ENCODE measurements around the gene PPP1R26.

PPP1R26 gene

GRCh38 chr9:135468854-135469521 lies 10.6 kb upstream of the PPP1R26 start:
- DNase-seq, result no peak

DNA sequence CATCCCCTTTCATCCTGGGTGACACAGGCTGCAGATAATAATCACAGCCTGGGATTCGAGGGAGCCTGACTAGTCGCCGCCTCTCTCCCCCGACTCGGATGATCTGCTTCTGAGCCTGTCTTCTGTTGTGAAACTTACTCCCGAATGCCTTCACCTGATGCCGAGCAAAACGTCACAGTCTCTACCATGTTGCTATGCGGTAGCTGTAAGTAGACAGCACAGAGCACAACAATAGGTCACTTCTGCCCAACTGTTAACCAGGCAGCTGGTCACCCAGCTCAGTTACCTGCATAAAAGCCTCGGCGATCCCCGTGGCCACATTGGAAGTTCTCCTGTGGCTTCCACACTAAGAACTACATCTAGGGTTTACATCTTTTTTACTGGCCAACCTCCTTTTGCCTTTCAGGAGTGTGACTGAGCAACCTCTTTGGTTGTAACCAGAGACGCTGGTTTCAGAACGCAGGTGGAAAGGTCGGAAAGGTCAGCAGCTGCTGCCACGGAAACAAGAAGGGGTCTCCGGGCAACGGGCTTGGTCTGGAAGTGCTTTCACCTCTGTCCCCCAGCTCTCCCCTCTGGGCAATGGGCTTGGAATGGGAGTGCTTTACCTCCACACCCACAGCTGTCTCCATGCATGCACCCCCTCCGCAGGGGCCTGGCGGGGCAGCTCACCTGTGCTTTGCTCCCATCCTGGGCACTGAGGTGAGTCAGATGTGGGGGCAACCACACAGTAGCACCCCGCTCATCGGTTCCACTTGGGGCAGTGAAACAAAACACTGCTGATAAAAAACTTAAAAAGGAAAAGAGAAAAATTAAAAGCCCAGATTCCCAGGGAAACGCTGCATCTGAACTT lies 7.6 kb upstream of the PPP1R26 start:
- no peak for DNase-seq

GRCh38 chr9:135473972-135474543 lies 5.5 kb upstream of the PPP1R26 start:
- no peak for DNase-seq

GRCh38 chr9:135474915-135475314 lies 4.7 kb upstream of the PPP1R26 start:
- no peak for DNase-seq

- DNase-seq, result no peak
Observed at GRCh38 chr9:135476561-135477355, 2.8 kb upstream of the PPP1R26 start.

DNA sequence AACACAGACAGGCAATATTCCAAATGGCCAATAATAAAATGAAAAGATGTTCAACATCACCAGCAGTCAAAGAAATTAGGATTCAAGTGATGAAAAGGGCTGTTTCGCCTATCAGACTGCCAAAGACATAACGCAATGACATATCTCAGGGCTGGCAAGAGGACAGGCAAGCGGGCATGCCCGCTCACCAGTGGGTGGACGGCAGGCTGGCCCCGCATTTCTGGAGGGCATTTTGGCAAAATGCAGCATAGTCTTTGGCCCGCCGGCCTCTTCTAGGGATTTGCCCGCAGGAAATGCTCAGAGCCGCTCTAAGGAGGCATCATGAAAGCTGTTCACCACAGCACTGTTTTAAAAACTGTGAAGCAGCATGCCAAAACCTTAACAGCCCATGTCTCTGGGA lies 1.4 kb upstream of the PPP1R26 start:
- DNase-seq, result no peak

DNA sequence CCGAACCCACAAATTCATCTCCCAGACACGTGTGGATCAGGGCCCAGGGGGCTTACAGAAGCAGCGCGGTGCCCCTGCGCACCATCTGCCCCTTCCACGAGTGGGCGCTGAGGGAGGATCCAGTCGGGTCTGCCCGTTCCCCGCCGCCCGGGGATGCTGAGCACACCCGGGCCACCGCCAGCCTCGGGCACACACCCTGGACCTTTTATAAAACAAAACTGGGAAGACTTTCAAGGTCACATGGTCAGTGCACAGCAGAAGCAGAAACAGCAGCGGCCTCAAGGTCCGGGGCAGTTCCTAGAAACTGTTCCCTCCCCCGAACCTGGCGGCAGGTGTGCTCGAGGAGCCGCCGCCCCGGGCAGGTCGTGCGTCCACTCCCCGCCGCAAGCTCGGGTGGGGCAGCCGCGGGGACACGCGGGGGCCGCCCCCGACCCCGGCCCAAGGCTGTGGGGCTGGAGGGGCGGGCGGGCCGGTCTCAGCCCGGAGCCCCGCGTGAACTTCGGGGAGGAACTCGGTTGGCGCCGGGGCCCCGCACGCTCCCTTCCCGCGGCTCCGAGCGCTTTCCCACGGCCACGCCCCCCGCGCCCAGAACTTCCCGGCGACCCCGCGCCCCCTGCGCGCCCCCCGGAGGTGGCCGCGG lies 633 bp upstream of the PPP1R26 start:
- DNase-seq, result no peak

DNA sequence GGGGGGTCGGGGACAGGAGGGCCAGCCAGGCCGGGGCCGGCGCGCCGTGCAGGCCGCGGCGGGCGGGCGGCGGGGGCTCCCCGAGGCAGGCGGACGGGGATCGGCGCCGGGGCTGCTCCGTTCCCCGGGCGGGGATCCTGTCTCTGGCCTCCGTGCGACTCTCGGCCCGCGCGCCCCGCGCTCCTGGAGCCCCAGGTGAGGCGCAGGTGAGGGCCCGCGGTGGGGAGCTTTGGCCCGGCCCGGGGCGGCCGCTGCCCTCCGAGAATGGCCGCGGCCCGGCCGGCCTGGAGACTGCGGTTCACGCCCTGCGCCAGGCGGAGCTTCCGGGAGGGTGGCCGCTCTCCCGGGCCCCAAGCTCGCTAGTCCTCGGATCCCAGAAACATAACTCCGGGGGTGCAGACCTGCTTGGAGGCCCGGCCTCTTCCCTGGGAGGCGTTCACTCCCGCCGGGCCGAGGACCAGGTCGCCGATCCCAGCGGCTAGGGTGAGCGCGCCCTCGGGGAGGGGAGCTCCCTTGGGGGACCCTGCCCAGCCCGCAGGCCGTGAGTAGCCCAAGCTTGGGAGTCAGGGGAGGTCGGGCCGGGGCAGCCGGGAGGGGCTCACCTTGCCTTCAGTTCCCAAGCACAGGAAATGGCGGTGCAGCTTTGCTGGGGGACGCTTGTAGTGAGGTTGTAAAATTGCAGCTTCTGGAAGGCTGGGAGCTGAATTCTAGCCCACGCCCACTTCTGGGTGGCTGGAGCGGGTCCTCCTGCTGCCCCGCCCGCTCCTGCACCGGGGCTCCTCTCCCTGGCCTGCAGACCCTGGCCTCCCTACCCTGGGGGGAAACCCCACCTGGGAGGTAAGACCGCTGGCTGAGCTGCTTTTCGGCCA lies 723 bp downstream of the PPP1R26 start:
- no peak for DNase-seq

DNA sequence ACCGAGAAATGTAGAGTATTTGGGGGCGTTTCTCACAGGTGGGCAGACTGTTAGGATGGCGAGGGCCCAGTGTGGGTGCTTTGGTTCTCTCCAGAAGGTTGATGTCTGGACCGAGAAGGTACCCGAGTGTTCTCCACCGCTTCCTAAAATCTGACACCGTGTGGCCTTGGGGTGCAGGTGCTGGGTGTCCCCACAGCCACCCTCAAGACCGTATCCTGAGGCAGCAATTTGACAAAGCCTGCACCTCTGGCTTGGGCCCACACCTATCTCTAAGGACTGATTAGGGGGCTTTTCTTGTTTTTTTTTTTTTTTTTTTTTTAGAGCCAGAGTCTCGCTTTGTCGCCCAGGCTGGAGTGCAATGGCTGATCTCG lies 1.3 kb downstream of the PPP1R26 start:
- no peak for DNase-seq

GRCh38 chr9:135482015-135482754 lies 2.6 kb downstream of the PPP1R26 start:
- DNase-seq, result no peak

GRCh38 chr9:135484460-135485277 lies 5.1 kb downstream of the PPP1R26 start:
- DNase-seq, result no peak

DNA sequence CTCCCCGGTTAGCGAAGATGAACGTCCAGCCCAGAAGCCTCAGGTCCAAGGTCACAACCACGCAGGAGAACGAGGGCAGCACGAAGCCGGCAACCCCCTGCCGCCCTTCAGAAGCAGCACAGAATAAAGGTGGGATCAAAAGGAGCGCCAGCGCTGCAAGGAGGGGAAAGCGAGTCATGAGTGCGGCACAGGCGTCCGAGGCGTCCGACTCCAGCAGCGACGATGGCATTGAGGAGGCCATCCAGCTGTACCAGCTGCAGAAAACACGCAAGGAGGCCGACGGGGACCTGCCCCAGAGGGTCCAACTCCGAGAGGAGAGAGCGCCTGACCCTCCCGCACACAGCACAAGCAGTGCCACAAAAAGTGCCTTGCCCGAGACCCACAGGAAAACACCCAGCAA lies 5.8 kb downstream of the PPP1R26 start:
- no peak for DNase-seq

GRCh38 chr9:135485832-135486231 lies 6.2 kb downstream of the PPP1R26 start:
- DNase-seq, result no peak

DNA sequence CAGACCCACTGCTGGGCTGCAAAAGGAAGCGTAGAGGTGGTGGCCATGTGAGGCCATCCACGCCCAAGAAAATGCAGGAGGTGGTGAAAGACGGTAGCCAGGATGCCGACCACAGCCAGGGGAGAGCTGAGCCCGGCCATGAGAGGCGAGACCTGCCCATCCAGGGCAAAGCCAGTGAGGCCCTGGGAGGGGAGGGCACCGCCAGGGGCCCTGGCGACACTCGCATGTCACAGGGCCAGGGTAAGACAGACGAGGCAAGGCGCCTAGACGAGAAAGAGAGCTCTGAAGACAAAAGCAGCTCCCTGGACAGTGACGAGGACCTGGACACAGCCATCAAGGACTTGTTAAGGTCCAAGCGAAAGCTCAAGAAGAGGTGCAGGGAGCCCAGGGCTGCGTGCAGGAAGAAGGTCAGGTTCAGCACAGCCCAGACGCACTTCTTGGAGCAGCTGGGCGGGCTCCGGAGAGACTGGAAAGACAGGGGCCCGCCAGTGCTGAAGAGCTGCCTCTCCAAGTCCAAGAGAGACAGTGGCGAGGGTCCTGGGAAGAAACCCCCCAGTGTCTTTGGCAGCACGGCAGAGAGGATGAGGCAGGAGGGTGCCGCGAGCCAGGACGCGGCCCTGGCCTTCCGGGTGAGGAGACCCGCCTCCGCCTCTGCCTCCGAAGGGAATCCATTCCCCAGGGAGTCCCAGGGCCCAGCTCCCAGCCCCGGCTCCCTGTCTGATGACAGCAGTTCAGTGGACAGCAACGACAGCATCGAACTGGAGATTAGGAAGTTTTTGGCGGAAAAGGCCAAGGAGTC lies 6.9 kb downstream of the PPP1R26 start:
- DNase-seq, result no peak

DNA sequence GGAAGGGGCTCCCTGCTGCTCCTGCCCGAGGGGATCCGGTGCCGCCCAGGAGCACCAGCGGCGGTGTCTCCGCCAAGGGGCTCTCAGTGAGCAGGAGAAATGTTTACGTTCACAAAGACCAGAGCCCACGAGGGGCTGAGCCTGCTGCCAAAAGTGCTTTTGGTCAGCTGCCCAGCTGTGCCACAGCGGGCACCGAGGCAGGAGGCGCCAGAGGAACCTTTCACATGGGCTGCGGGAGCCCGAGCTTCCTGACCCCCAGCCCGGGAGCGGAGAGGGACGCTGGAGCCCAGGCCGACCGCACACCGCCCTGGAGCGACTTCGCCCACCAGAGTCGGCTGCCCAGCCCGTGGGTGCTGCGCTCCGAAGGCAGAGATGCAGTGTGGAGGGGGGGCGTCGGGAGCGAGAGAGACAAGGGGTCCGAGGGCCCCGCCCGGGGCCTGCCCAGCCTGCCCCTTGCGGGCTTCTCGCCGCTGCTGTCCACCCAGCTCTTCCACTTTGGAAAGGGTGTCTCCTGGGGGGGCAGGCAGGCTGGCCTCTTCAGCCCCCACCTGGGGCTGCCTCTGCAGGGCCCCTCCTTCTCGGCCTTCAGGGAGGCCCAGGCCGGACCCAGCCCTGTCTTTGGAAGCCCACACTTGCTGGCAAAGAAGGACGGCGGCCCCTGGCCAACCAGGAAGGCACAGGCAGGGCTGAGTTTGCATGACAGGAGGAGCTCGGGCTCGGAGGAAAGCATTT lies 7.9 kb downstream of the PPP1R26 start:
- DNase-seq, result no peak

- no peak for DNase-seq
Observed at GRCh38 chr9:135488013-135488330, 8.4 kb downstream of the PPP1R26 start.

DNA sequence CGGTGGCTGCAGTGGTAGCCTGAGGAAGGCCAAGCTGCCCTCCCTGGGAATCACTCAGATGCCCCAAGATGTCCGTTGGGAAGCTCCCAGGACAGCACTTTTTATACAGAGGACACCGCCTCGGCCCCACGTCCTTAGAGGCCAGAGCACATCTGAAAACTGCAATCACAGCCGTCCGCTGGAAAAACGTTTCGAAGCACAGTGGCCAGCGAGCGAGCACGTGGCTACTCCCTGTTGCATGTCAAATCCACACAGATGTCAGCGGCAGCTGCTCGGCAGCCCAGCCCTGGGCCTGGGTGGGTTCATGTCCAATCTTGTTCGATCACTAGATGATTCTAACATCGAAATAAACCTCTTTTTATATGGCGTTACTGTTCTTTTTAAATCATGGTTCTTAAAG lies 8.9 kb downstream of the PPP1R26 start:
- DNase-seq, result no peak

DNA sequence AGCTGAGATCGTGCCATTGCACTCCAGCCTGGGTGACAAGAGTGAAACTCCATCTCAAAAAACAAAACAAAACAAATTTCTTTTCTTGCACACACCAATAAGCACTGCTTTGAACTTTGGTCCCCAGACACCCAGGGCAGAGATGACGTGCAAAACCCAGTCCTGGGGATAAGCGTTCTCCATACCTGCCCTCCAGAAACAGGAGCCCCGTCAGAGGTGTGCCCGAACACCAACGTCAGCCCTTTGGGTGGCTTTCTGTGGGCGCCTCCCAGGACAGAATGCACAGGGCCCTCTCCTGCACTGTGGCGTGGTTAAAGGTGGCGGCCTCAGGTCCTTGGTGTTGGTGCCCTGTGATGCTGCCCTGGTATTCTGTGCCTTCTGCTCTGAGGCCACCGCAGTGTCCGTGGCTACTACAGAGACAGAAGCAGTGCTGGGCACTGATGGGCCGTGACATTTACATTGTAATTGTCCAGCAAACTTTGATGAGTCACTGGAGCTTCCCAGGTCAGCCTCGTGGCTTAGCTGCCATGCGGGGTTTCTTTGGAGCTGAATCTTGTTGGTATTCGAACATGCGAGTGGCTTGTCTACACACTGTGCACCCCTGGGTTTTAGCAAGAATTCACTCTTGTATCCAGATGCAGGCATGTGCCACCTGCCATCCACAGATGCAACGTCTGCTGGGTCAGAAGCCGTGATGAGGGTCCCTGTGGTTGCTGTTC lies 9.8 kb downstream of the PPP1R26 start:
- no peak for DNase-seq
